GM19455 (cell line): Measurements from ENCODE around the gene TPH1.

ENCODE experiments used
- ATAC-seq: cut with Tn5 transposase; IDR thresholded peaks from one replicate; pipeline ENCODE4 v1.9.1; 2021; ENCODE audit not compliant: unreplicated experiment

Gene TPH1

GRCh38 chr11:18046116-18046777 lies at the start of gene TPH1:
TSS of gene TPH1 (minus strand) at chr11:18046269. CDS start at chr11:18040762, 5,507 bp downstream.
- ATAC-seq, result no peak

GRCh38 chr11:18093959-18094358 lies 47.9 kb upstream of the TPH1 start:
- no peak for ATAC-seq

- ATAC-seq, result no peak
Observed at GRCh38 chr11:18091731-18092130, 45.7 kb upstream of the TPH1 start.

GRCh38 chr11:18088966-18089365 lies 42.9 kb upstream of the TPH1 start:
- no peak for ATAC-seq

GRCh38 chr11:18088366-18088765 lies 42.3 kb upstream of the TPH1 start:
- ATAC-seq, result no peak

- no peak for ATAC-seq
Observed at GRCh38 chr11:18081551-18081950, 35.5 kb upstream of the TPH1 start.

GRCh38 chr11:18080451-18080850 lies 34.4 kb upstream of the TPH1 start:
- ATAC-seq, result no peak

GRCh38 chr11:18078909-18079308 lies 32.8 kb upstream of the TPH1 start:
- ATAC-seq, result no peak

GRCh38 chr11:18075444-18075843 lies 29.4 kb upstream of the TPH1 start:
- no peak for ATAC-seq

- ATAC-seq, result no peak
Observed at GRCh38 chr11:18071098-18071705, 25.1 kb upstream of the TPH1 start.

GRCh38 chr11:18067372-18067771 lies 21.3 kb upstream of the TPH1 start:
- no peak for ATAC-seq

- ATAC-seq, result no peak
Observed at GRCh38 chr11:18066626-18067025, 20.6 kb upstream of the TPH1 start.

GRCh38 chr11:18065572-18065971 lies 19.5 kb upstream of the TPH1 start:
- ATAC-seq, result no peak

- no peak for ATAC-seq
Observed at GRCh38 chr11:18064450-18065054, 18.5 kb upstream of the TPH1 start.

- ATAC-seq, result no peak
Observed at GRCh38 chr11:18063862-18064434, 17.9 kb upstream of the TPH1 start.

GRCh38 chr11:18063125-18063524 lies 17.1 kb upstream of the TPH1 start:
- no peak for ATAC-seq

GRCh38 chr11:18061351-18061750 lies 15.3 kb upstream of the TPH1 start:
- no peak for ATAC-seq

GRCh38 chr11:18056561-18057181 lies 10.6 kb upstream of the TPH1 start:
- ATAC-seq, result no peak

GRCh38 chr11:18054511-18055103 lies 8.5 kb upstream of the TPH1 start:
- ATAC-seq, result no peak

- no peak for ATAC-seq
Observed at GRCh38 chr11:18050848-18051247, 4.8 kb upstream of the TPH1 start.

- no peak for ATAC-seq
Observed at GRCh38 chr11:18036456-18036855, 9.6 kb downstream of the TPH1 start.
